K562 (cell line): ENCODE measurements around the gene LIN28B. TPM values are rescaled to one million over a fixed set of nuclear protein-coding genes. Genes with fewer than 3 reads are reported as not detected.

ENCODE experiments used
- DACH1 ChIP-seq: fragments of 450-650 bp; IDR thresholded peaks from 2 replicates; pipeline ENCODE4 v1.6.1; 2018; ENCODE audit not compliant: partially characterized antibody
- ERF ChIP-seq: fragments of 450-650 bp; formaldehyde crosslinking; IDR thresholded peaks from 2 replicates; pipeline ENCODE4 v1.4.0; 2020; ENCODE audit warnings: mild to moderate bottlenecking, mixed read lengths
- HNRNPK ChIP-seq: fragments of 200-400 bp; formaldehyde crosslinking; IDR thresholded peaks from one replicate; pipeline ENCODE4 v1.6.1; 2018; ENCODE audit warnings: mild to moderate bottlenecking, low read depth, low read length; ENCODE audit not compliant: poor library complexity, severe bottlenecking
- MAFF ChIP-seq: IDR thresholded peaks from 2 replicates; pipeline ENCODE4 v1.6.1; 2012; ENCODE audit warnings: low read length, improper control_type of control experiment
- NR2F6 ChIP-seq: fragments of 450-650 bp; formaldehyde crosslinking; IDR thresholded peaks from 2 replicates; pipeline ENCODE4 v1.4.0; 2020; ENCODE audit warnings: mild to moderate bottlenecking
- NR4A1 ChIP-seq, 2 experiments: fragments of 250-450 bp in 1 of 2; fragments of 450-650 bp in 1 of 2; sonication (Bioruptor Pico) in 1 of 2; IDR thresholded peaks; 2 replicates each; pipeline versions ENCODE4 v1.4.0 to v1.6.1; 2016 to 2020; ENCODE audit warnings: mild to moderate bottlenecking in 2 of 2, missing compliant biosample characterization in 1 of 2, missing genetic modification characterization in 1 of 2, moderate library complexity in 1 of 2
- PURB ChIP-seq: sonication (generic); formaldehyde crosslinking; IDR thresholded peaks from 2 replicates; pipeline ENCODE4 v1.9.0; 2021; ENCODE audit warnings: low read depth, mild to moderate bottlenecking, missing genetic modification reagents
- REST ChIP-seq, 2 experiments: fragments of 450-650 bp; formaldehyde crosslinking in 1 of 2; IDR thresholded peaks; 2 replicates each; pipeline versions ENCODE4 v1.4.0 to v1.6.1; 2014 to 2020; ENCODE audit warnings: mild to moderate bottlenecking in 2 of 2, borderline replicate concordance in 1 of 2, low read depth in 1 of 2
- TOE1 ChIP-seq, 2 experiments: fragments of 450-650 bp in 1 of 2; sonication (generic) in 1 of 2; formaldehyde crosslinking in 1 of 2; IDR thresholded peaks; 2 replicates each; pipeline versions ENCODE4 v1.7.1 to v1.8.0; 2016 to 2022; ENCODE audit warnings: borderline replicate concordance in 2 of 2, mild to moderate bottlenecking in 2 of 2, antibody characterized with exemption in 1 of 2, inconsistent platforms in 1 of 2, low read depth in 1 of 2, missing genetic modification reagents in 1 of 2, moderate library complexity in 1 of 2
- polyA plus RNA-seq, 8 experiments: library from polyadenylated mRNA; depleted of rRNA in 4 of 8; stranded (reverse) in 5 of 8; unstranded in 3 of 8; fragments of >200 nt; fragmentation: Nextera tagmentation in 2 of 8; fragmentation: Illumina TruSeq in 1 of 8; extraction: Ambion mirVana in 2 of 8; extraction: Trizol in 1 of 8; gene quantifications; 2 replicates each; pipeline versions ENCODE4 v1.2.1 to v1.2.3, GENCODE V29; 2011 to 2014; ENCODE audit warnings: inconsistent platforms in 1 of 8, missing spikeins in 1 of 8
- total RNA-seq, 7 experiments: library from RNA; depleted of rRNA in 6 of 7; stranded (reverse); fragments of >200 nt in 6 of 7; fragmentation: Illumina TruSeq in 2 of 7; extraction: Trizol in 2 of 7; gene quantifications; 2 replicates each; pipeline versions ENCODE4 v1.2.1 to v1.2.3, GENCODE V29; 2011 to 2021; ENCODE audit warnings: low replicate concordance in 1 of 7
- TF ChIP-seq, protein P1 (sequence below): fragments of 450-650 bp; IDR thresholded peaks from 2 replicates; pipeline ENCODE4 v1.6.1; 2016; ENCODE audit warnings: borderline replicate concordance
- TF ChIP-seq, protein P2 (sequence below): fragments of 200-800 bp; sonication (Bioruptor generic); IDR thresholded peaks from 2 replicates; pipeline ENCODE4 v1.6.1; 2017; ENCODE audit warnings: missing genetic modification characterization, missing compliant biosample characterization
- TF ChIP-seq, protein P3 (sequence below): fragments of 150-350 bp; conservative IDR thresholded peaks from 2 replicates; pipeline ENCODE4 v1.6.1; 2014; ENCODE audit warnings: low read length

Gene LIN28B
- total and polyA plus RNA-seq, 9 of the 15 experiments (the other 6 are each of a cell fraction or from before 2014, with no cell fraction given), result 20.9 to 77.3 (median 42.1) TPM

DNA sequence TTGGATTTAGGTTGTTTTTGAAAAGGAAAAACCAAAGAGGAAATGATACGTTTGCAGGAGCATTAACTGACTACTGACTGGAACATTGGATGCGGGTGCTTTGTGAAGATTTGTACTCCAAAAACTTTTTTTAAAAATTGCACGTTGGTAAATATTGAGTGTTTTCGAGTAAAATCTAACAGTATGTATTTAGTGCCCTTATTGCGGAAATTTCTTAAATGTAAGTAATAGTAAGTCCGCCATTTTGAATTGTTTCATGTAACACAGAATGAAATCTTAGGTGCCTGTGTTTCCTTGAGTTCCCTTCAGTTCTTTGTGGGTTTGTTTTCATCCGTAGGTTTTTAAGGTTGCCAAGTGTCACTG is 15.2 kb upstream of the LIN28B start (continued):
- TF ChIP-seq, protein P1, sequence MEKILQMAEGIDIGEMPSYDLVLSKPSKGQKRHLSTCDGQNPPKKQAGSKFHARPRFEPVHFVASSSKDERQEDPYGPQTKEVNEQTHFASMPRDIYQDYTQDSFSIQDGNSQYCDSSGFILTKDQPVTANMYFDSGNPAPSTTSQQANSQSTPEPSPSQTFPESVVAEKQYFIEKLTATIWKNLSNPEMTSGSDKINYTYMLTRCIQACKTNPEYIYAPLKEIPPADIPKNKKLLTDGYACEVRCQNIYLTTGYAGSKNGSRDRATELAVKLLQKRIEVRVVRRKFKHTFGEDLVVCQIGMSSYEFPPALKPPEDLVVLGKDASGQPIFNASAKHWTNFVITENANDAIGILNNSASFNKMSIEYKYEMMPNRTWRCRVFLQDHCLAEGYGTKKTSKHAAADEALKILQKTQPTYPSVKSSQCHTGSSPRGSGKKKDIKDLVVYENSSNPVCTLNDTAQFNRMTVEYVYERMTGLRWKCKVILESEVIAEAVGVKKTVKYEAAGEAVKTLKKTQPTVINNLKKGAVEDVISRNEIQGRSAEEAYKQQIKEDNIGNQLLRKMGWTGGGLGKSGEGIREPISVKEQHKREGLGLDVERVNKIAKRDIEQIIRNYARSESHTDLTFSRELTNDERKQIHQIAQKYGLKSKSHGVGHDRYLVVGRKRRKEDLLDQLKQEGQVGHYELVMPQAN, result no peak
- TF ChIP-seq HNRNPK (no peak), DACH1 (no peak), NR4A1 (CRISPR knock-in tag; IDR thresholded peaks at IDR 0.05) (no peak), NR4A1 (tag; IDR thresholded peaks at IDR 0.05) (no peak), NR2F6 (no peak), PURB (CRISPR knock-in tag) (no peak), TOE1 (IDR thresholded peaks at IDR 0.05; ENCODE audit: borderline replicate concordance) (no peak), TOE1 (CRISPR knock-in tag; IDR thresholded peaks at IDR 0.05; ENCODE audit: borderline replicate concordance, low read depth) (no peak), ERF (CRISPR knock-in tag) (no peak), REST (IDR thresholded peaks at IDR 0.05; ENCODE audit: borderline replicate concordance) (no peak), REST (CRISPR knock-in tag; IDR thresholded peaks at IDR 0.05; ENCODE audit: low read depth) (no peak), MAFF (no peak)
- TF ChIP-seq, protein P2, sequence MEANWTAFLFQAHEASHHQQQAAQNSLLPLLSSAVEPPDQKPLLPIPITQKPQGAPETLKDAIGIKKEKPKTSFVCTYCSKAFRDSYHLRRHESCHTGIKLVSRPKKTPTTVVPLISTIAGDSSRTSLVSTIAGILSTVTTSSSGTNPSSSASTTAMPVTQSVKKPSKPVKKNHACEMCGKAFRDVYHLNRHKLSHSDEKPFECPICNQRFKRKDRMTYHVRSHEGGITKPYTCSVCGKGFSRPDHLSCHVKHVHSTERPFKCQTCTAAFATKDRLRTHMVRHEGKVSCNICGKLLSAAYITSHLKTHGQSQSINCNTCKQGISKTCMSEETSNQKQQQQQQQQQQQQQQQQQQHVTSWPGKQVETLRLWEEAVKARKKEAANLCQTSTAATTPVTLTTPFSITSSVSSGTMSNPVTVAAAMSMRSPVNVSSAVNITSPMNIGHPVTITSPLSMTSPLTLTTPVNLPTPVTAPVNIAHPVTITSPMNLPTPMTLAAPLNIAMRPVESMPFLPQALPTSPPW (CRISPR knock-in tag), result peak; percentile 0; the same call in 1 of the 2 replicates
- TF ChIP-seq, protein P3, sequence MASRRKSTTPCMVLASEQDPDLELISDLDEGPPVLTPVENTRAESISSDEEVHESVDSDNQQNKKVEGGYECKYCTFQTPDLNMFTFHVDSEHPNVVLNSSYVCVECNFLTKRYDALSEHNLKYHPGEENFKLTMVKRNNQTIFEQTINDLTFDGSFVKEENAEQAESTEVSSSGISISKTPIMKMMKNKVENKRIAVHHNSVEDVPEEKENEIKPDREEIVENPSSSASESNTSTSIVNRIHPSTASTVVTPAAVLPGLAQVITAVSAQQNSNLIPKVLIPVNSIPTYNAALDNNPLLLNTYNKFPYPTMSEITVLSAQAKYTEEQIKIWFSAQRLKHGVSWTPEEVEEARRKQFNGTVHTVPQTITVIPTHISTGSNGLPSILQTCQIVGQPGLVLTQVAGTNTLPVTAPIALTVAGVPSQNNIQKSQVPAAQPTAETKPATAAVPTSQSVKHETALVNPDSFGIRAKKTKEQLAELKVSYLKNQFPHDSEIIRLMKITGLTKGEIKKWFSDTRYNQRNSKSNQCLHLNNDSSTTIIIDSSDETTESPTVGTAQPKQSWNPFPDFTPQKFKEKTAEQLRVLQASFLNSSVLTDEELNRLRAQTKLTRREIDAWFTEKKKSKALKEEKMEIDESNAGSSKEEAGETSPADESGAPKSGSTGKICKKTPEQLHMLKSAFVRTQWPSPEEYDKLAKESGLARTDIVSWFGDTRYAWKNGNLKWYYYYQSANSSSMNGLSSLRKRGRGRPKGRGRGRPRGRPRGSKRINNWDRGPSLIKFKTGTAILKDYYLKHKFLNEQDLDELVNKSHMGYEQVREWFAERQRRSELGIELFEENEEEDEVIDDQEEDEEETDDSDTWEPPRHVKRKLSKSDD, result no peak
